IPS DF 19.7 (cell line): ENCODE results near the gene NRXN3.

Experiments
- DNase-seq: peaks from one replicate; pipeline ENCODE4 v3.0.0-alpha.2; 2013; ENCODE audit warnings: low read depth, low spot score

NRXN3 gene

GRCh38 chr14:78709795-78710557 lies 539.8 kb downstream of the NRXN3 start:
- DNase-seq = no peak

DNA sequence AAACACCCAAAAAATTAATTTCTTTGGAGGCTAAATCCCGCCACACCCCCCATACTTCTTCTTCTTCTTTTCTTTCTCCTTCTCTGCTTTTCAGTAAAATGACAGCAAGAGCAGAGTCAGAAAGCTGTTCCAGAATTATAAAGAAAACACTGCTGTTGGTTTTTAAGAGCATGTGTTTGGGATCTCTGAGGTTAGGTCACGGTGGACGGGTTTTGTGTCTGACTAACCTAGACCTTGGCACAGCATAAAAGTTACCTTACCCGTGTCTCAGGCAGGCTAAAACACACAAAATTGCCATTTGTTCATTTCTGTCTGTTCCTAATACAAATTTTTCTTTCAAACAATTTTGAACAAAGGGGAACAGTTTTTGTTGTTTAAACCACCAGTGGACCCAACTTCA lies 540.8 kb downstream of the NRXN3 start:
- no peak for DNase-seq

DNA sequence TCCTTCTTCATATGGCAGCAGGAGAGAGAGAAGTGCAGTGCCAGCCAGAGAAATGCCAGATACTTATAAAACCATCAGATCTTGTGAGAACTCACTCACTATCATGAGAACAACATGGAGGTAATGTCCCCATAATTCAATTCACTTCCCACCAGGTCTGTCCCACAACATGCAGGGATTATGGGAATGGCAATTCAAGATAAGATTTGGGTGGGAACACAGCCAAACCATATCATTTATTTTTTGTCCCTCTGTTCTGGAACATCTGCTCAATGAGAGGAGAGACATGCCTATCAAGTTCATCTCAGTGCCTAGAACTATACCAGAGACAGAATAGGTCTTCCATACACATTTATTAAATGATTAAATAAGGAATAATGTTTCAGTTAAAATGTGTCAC lies 543.5 kb downstream of the NRXN3 start:
- no peak for DNase-seq

GRCh38 chr14:78714711-78715110 lies 544.5 kb downstream of the NRXN3 start:
- no peak for DNase-seq

GRCh38 chr14:78721756-78722480 lies 551.7 kb downstream of the NRXN3 start:
- DNase-seq = no peak

DNA sequence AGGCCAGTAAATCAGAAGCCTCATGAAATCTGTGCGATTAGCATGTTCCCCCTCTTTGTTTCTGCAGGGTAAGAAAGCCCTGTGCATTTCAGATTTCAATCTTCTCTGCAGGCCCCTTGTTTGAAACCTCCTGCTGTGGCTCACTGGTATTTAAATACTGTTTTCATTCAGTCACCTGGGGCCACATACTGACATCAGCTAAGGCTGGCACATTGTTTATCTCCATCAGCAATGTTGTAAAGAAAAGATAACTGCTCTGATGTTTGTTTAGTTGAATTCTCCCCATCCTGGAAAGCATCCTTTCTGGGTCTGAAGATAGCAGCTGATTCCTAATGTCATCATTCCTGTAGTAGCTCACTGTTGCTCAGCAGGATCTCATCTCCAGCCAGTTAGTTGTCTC lies 554.9 kb downstream of the NRXN3 start:
- DNase-seq = peak; percentile 5

- no peak for DNase-seq
These were observed 566.9 kb downstream of the NRXN3 start for GRCh38 chr14:78737116-78737515.

- DNase-seq = no peak
These were observed 567.4 kb downstream of the NRXN3 start for GRCh38 chr14:78737601-78738000.

GRCh38 chr14:78746086-78746595 lies 576.0 kb downstream of the NRXN3 start:
- DNase-seq = no peak

DNA sequence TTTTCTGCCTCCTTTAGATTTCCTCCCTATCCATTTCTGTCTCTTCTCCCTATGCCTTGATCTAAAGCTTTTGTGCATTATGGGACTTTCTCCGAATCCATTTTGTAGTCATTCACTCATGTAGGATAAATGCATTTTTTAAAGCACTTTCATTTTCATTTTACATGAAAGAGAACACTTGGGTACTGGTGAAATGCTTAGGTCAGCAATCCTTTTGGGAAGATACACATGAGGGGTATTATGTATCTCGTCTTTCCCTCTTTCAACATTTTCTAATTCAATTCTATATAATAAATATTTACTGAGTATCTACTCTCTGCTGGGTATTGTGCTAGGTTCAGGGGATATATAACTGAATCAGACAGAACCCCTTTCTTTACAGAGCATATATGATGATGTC lies 577.6 kb downstream of the NRXN3 start:
- DNase-seq = no peak

DNA sequence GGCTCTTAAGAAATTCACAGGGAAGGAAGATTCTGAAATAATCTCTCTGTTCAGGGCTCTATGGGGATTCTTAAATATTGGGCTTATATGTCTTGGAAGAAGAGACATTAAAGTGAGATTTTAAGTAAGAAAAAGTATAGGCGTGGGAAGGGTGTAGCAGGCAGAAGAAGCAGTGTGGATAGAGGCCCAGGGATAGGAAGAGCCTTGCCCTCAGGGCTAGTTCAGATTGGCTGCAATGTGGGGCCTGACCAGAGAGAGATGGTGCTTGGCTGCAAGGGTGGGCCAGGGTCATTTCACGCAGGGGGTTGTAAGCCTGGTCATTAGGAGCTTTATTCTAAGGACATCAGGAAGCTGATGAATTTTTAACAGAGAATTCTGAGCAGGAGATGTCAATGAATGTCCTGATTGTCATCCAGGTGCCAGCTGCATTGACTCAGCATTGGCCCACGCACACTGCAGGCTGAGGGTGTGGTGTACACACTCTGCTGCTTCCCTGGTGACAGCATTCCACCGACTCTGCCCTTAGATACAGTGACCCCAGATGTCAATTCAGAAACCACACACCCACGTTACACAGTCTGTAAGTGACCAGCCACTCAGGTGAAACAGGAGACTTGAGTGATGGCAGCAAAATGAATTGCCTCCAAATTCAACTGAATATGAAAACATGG lies 582.5 kb downstream of the NRXN3 start:
- no peak for DNase-seq

DNA sequence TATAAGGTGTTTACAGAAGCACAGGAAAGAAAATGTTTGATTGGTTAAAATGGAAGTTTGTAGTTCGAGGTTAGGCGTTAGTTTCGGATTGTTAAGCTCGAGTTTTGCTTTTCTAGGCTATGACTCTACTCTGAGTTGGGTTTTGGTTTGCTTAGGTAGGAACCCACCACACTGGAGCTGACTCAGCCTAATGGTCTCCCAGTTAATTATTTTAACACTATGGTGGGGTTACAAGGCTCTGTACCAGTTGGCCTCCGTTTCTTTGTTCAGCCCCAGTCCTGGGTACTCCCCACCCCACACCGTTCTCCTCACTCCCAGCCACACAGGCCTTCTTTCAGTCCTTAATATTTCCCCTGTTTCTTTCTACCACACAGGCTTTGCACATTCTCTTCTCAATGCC lies 583.9 kb downstream of the NRXN3 start:
- DNase-seq = no peak

DNA sequence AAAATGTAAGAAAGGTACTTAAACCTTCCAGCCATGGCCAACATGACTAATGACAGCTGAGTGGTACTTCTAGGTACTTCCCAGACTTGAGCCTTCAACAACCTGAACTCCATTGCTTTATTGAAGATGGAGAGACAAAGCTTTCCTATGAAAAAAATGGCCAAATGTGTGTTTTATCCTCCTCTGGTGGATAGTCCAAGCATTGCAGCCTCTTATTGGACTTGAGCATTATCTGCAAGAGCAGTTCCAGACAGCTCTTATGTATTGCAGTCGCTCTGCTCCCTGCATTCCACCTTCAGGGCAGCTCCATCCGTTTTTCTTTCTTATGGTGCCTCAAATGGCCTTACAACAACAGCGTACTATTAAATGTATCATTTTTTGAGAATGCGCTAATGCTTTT lies 588.2 kb downstream of the NRXN3 start:
- no peak for DNase-seq

DNA sequence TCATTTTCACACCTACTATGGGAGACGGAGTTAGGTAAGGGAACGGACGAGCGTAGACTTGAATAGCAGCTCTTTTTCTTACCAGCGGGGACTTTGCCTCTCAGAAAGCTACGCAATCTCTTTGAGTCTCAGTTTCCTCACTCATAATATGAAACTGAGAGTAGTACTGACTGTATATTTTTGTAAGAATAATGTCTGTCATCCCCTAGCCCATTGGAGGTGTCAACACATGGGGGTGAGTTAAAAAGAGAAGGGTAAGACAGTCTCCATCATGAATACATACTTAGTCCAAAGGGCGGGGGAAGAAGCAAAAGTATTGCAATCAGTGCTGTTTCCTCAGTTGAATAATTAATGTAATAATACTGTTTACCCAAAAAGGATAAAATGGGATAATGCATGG lies 592.2 kb downstream of the NRXN3 start:
- no peak for DNase-seq

GRCh38 chr14:78763746-78764145 lies 593.6 kb downstream of the NRXN3 start:
- no peak for DNase-seq

DNA sequence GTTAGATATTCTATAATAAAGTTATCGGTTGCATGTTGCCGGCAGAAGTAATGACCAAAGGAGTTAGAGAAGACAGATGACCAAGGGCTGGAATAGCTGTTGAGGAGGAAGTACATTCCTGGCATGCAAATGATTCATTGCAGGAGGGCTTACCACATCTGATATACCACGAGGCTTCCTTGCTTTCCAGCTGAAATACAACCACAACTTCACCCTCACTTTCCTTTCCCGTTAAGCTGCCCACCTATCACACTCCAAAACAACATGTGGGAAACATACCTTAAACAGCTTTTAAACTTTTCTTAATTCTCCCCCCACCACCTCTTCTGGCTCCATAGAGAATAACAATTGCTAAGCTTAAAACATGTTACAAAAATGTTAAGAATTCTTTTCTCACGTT lies 594.1 kb downstream of the NRXN3 start:
- DNase-seq = no peak

- no peak for DNase-seq
These were observed 594.5 kb downstream of the NRXN3 start for GRCh38 chr14:78764645-78765044.

- no peak for DNase-seq
These were observed 597.3 kb downstream of the NRXN3 start for GRCh38 chr14:78767436-78767835.

DNA sequence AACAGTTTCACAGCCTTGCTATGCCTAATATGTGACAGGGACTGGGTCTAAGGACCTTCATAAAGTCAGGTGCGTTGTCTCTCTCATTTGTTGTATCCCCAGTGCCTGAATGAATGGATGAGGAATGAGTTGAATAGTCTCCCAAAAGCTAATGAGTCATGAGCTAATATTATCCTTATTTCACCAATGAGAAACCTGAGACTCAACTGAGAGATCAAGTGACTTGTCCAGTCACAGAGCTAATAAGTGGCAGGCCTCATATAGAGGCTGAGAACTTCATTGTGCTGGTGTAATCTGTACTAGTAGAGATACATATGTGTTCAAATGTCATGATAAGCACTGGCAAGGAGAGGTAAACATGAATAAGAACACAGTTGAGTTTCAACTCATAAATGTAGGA lies 612.4 kb downstream of the NRXN3 start:
- DNase-seq = no peak

DNA sequence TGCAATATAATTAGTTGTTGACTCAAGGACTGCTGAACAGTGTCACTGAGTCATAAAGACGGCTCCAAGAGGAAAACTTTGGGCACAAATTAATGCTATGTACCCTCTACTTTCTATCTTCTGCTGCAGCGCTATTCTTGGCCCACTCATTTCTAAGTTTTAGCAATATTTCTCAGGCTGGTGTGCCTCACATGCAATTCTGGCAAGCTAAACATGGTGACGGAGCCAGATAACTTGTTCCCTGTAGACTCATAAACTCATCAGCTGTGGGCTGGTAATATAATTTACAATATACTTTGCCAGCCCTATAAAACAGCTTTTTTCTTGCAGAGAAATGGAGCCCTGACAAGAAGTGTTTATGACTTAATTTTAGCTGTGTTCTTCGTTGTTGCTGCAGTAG lies 615.1 kb downstream of the NRXN3 start:
- DNase-seq = no peak

GRCh38 chr14:78788467-78789360 lies 618.5 kb downstream of the NRXN3 start:
- no peak for DNase-seq

- DNase-seq = no peak
These were observed 620.1 kb downstream of the NRXN3 start for GRCh38 chr14:78790271-78790670.
